GM10266 (cell line): Measurements from ENCODE around the gene PRKCE.

Source experiments
- DNase-seq: peaks from one replicate; pipeline ENCODE4 v3.0.0; 2012; ENCODE audit errors: extremely low spot score
- CTCF ChIP-seq: IDR thresholded peaks from 2 replicates; pipeline ENCODE4 v1.5.1; 2012; ENCODE audit warnings: mild to moderate bottlenecking, low read depth; ENCODE audit not compliant: control insufficient read depth, insufficient read depth; ENCODE audit errors: missing control alignments

The PRKCE gene

GRCh38 chr2:45777996-45778719 is 126.7 kb downstream of the PRKCE start:
- no peak for TF ChIP-seq CTCF
- DNase-seq = no peak

DNA sequence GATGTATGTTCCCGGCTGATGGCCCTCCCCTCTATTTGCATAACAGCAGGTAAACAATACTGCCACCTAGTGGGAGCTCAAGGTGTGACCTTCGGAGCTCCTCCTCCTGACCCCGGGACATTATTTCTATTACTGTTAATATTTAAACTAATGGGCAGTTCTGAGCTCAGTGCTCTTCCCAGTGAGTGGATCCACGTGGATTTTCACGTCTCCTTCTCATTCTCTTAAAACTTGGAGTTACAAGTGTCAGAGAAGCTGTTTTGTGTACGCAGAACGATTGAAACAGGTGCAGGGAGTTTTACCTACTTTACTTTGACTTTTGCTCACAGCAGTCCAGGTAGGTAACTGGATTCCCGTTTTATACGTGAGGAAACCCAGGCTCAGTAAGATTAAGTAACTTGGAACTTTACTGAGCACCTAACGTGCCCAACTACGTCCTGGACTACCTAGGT is 127.3 kb downstream of the PRKCE start:
- peak; percentile 61 for TF ChIP-seq CTCF
- DNase-seq = peak; percentile 51

DNA sequence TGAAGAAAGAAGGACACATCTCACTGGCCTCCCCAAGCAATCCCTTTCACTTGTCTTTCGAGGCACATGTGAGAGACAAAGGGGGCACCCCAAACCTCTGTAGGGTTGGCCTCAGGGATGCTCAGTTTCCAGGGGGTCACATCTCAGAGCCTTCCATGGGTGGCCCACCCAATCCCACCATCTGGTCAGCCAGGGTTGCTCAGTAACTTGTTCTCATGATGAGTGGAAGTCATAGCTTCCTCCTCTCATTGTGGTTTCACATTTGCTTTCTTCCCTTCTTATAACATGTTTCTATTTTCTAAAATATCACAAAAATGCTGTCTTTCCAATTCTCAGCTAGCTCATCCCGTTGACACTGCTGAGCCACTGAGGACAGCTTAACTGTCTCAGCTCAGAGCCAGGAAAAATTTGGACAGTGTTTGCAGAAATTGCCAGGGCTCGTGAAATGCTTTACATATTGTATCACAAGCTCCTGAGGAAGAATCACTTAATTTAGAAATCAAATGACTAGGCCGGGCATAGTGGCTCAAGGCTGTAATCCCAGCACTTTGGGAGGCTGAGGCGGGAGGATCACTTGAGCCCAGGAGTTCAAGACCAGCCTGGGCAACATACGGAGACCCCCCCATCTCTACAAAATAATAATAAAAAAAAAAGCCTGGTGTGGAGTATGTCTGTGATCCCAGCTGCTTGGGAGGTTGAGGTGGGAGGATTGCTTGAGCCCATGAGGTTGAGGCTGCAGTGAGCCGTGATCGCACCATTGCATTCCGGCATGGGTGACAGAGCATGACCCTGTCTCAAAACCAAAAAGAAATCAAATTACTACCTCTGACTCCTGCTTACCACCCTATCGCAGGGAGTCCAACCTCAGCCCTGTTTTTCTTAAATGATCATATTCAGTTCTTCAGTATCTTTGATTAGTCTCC is 129.3 kb downstream of the PRKCE start:
- no peak for DNase-seq
- no peak for TF ChIP-seq CTCF

- DNase-seq = no peak
- TF ChIP-seq CTCF = no peak
Observed at GRCh38 chr2:45781464-45781811, 130.0 kb downstream of the PRKCE start.

GRCh38 chr2:45782436-45782835 is 131.0 kb downstream of the PRKCE start:
- TF ChIP-seq CTCF = no peak
- DNase-seq = no peak

DNA sequence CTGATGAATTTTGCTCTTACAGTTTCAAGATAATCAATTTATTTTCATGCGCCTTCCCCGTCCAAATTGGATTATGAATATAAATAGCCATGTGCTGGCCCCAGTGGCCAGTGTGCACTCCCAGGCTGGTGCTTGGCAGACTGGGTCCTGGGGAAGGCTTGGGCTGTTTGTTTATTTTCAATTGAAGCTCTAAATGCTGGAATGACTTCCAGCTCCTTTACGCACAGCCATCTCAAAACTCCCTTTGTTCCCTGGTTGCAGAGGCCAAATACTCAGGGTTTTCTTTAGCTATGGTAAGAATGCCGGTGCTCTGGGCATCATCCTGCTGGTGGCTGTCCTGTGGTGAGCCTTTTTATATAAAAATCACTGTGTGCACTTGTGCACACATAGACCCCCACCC is 131.5 kb downstream of the PRKCE start:
- no peak for TF ChIP-seq CTCF
- no peak for DNase-seq
